ENCODE data around the gene B3GALT6.

GRCh38 chr1:1239227-1239613, 7.2 kb downstream of the B3GALT6 start:
- TF ChIP-seq POLR2A (IDR thresholded peaks at IDR 0.05) = no peak
- no peak for TF ChIP-seq CTCF (IDR thresholded peaks at IDR 0.05)

Measured in body of pancreas (tissue), 4 donors.